ENCODE measurements around the gene PNPLA2.

Gene PNPLA2

DNA sequence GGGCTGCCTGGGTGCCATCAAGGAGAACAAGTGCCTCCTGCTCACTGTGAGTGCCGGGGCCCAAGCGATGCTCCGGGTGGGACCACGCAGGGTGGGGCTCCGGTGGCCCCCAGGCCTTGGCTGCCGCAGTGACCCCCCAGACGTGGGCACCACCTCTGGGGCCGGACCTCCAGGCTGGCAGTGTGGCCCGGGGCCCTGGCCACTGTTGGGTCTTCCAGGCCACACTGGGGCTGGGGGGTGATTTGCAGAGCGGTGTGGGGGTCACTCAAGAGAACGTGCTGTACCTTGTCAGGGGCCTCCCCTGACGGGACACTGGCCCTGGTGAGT lies 43.9 kb downstream of the PNPLA2 start:
- no peak for DNase-seq

GRCh38 chr11:863023-863909 lies 44.6 kb downstream of the PNPLA2 start:
- DNase-seq, result no peak

- DNase-seq, result no peak
Observed at GRCh38 chr11:863910-864827, 45.5 kb downstream of the PNPLA2 start.

- no peak for DNase-seq
Observed at GRCh38 chr11:864898-865297, 46.2 kb downstream of the PNPLA2 start.

DNA sequence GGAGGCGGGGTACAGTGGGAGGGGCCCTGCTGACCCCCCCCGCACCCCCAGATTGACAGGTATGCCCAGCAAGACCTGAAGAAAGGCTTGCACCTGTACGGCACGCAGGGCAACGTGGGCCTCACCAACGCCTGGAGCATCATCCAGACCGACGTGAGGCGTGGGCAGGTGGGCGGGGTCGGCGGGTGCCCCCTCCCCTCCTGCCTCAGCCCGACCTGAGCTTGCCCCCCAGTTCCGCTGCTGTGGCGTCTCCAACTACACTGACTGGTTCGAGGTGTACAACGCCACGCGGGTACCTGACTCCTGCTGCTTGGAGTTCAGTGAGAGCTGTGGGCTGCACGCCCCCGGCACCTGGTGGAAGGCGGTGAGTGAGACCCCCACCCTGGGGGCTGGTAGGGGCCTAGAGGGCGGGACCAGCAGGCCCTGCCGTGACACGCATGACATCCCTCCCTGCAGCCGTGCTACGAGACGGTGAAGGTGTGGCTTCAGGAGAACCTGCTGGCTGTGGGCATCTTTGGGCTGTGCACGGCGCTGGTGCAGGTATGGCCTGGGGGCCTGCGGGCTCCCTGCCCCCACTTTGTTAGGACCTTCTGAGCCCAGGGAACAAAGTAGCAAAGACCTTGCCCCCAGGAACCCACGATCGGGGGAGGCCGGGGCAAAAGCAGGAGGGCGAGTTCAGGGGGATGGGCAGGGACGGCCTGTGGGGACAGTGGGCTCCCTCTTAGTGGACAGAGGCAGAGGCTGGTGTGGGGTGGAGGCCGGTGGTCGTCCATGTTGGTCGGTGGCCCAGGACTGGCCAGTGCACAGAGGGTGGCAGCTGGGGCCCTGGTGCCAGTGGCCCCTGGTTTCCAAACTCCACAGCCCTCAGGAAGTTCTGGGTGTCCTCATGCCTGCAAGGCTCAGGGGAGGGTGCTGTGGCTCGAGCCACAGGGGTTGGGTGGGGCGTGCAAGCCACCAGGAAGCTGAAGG lies 47.0 kb downstream of the PNPLA2 start:
- DNase-seq, result no peak

DNA sequence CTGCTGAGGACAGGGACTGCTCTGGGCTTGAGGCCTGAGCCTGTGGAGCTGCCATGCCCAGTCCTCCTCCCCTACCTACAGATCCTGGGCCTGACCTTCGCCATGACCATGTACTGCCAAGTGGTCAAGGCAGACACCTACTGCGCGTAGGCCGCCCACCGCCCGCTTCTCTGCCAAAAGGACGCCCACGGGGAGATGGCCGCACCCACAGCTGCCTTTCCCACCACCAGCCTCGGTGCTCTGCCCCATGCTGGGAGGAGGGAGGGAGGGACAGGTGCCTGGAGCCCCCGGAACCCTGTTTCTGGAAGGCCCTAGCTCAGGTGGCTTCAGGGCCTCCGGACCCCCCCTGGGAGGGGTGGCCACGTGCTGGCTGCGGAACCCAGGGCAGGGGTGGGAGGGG lies 47.8 kb downstream of the PNPLA2 start:
- DNase-seq, result no peak

- DNase-seq, result no peak
Observed at GRCh38 chr11:867856-868358, 49.2 kb downstream of the PNPLA2 start.

- no peak for DNase-seq
Observed at GRCh38 chr11:868394-868793, 49.7 kb downstream of the PNPLA2 start.

- no peak for DNase-seq
Observed at GRCh38 chr11:868802-869201, 50.1 kb downstream of the PNPLA2 start.

- DNase-seq, result no peak
Observed at GRCh38 chr11:869399-870126, 50.8 kb downstream of the PNPLA2 start.

- DNase-seq, result no peak
Observed at GRCh38 chr11:870127-870413, 51.4 kb downstream of the PNPLA2 start.

- no peak for DNase-seq
Observed at GRCh38 chr11:870418-870817, 51.7 kb downstream of the PNPLA2 start.

DNA sequence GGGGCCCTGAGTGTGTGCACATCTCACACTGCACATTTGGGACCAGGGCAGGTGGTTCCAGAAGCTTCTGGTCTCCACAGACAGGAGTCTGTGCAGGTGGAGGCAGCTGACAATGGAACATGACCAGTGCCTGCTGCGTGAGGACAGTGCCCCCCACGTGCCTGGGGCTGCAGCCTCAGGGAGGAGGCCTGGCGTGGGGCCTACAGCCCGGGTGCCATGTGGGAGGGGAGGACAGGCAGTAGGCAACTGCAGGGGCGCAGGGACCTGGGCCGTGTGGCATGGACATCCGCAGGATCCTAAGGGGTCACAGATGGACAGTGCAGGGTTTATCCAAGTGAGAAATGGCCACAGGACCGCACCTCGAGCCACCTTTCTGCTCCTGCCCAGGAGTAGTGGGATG lies 52.8 kb downstream of the PNPLA2 start:
- DNase-seq, result no peak

GRCh38 chr11:872799-873198 lies 54.1 kb downstream of the PNPLA2 start:
- no peak for DNase-seq

DNA sequence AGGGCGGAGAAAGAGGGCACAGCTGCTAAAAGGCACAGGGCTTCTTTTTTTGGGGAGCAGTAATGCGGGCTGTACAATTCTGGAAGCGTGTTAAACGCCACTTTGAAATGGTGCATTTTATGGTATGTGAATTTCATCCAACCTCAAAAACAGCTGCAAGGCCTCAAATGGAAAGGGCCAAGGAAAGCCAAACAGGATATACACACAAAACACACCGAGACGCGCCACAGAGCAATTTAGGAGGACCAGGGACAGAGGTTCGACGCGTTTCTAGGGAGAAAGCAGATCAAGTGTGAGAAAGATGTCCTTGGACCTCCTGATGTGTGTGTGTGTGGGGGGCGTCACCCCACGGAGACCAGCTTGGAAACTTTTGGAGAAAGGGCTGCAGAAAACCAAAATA lies 55.0 kb downstream of the PNPLA2 start:
- DNase-seq, result no peak

All from left hindlimb (tissue), 1 donor.